Gastroesophageal sphincter (tissue), 4 donors: Measurements from ENCODE around the gene TTLL8. TPM values are rescaled to one million over a fixed set of nuclear protein-coding genes. Genes with fewer than 3 reads are reported as not detected.

Experiments used
- ATAC-seq: fragments of 150-250 bp; one replicate; pipeline ENCODE4 v1.9.1; 2016; ENCODE audit warnings: mild to moderate bottlenecking, moderate library complexity
- H3K27ac ChIP-seq, 4 donors: fragments of 200-600 bp; sonication (generic) in 3 of 4; 1 replicate in 3 of 4; 2 replicates in 1 of 4; pipeline ENCODE4 v1.5.1; 2016 to 2019
- H3K27me3 ChIP-seq: fragments of 200-600 bp; sonication (generic); one replicate; pipeline ENCODE4 v1.5.1; 2019
- H3K36me3 ChIP-seq, 2 donors: fragments of 200-600 bp; sonication (generic); one replicate each; pipeline ENCODE4 v1.5.1; 2019; ENCODE audit warnings: control low read depth in 1 of 2
- H3K4me1 ChIP-seq, 3 donors: fragments of 200-600 bp; sonication (generic); 1 replicate in 2 of 3; 2 replicates in 1 of 3; pipeline ENCODE4 v1.5.1; 2016 to 2019; ENCODE audit warnings: control low read depth in 2 of 3
- H3K4me3 ChIP-seq, 2 donors: fragments of 200-600 bp; sonication (generic); one replicate each; pipeline ENCODE4 v1.5.1; 2019; ENCODE audit warnings: mild to moderate bottlenecking in 1 of 2, moderate library complexity in 1 of 2
- H3K9me3 ChIP-seq, 3 donors: fragments of 200-600 bp; sonication (generic); one replicate each; pipeline ENCODE4 v1.5.1; 2017 to 2019; ENCODE audit warnings: control low read depth in 2 of 3
- EP300 ChIP-seq: sonication (generic); formaldehyde crosslinking; IDR thresholded peaks from one replicate; pipeline ENCODE4 v1.6.1; 2017; ENCODE audit warnings: antibody characterized with exemption, mild to moderate bottlenecking
- POLR2A ChIP-seq, 2 donors: fragments of 450-650 bp; IDR thresholded peaks; one replicate each; pipeline ENCODE4 v1.6.1; 2017; ENCODE audit warnings: antibody characterized with exemption in 2 of 2, mild to moderate bottlenecking in 2 of 2, moderate library complexity in 1 of 2
- POLR2AphosphoS5 ChIP-seq: sonication (generic); formaldehyde crosslinking; IDR thresholded peaks from one replicate; pipeline ENCODE4 v1.6.1; 2017; ENCODE audit warnings: antibody characterized with exemption
- whole genome bisulfite sequencing, 2 donors: methylation state at CpG; one replicate each; pipeline ENCODE4 v1.1.5; 2018; ENCODE audit warnings: low coverage in 1 of 2; 5-methylcytosine and 5-hydroxymethylcytosine counted together
- total RNA-seq, 4 donors: library from RNA; depleted of rRNA; stranded (reverse); fragments of >200 nt; gene quantifications; one replicate each; pipeline ENCODE4 v1.1.0, GENCODE V29; 2016
- TF ChIP-seq, protein P1 (sequence below), 4 experiments: fragments of 200-600 bp in 2 of 4; fragments of 450-650 bp in 2 of 4; sonication (generic) in 1 of 4; IDR thresholded peaks; one replicate each; pipeline ENCODE4 v1.5.1; 2017 to 2019; ENCODE audit warnings: antibody characterized with exemption in 4 of 4, mild to moderate bottlenecking in 2 of 4, moderate library complexity in 2 of 4

Gene TTLL8
- total RNA-seq, 4 donors from 2014 or later: not detected

- H3K27me3 ChIP-seq: peaks cover 82% of the 10 kb centered on the region
- no peaks in the 10 kb centered on the region for H3K36me3 ChIP-seq
- ATAC-seq: no peak
- TF ChIP-seq EP300: no peak
- TF ChIP-seq POLR2AphosphoS5: no peak
- TF ChIP-seq, protein P1, sequence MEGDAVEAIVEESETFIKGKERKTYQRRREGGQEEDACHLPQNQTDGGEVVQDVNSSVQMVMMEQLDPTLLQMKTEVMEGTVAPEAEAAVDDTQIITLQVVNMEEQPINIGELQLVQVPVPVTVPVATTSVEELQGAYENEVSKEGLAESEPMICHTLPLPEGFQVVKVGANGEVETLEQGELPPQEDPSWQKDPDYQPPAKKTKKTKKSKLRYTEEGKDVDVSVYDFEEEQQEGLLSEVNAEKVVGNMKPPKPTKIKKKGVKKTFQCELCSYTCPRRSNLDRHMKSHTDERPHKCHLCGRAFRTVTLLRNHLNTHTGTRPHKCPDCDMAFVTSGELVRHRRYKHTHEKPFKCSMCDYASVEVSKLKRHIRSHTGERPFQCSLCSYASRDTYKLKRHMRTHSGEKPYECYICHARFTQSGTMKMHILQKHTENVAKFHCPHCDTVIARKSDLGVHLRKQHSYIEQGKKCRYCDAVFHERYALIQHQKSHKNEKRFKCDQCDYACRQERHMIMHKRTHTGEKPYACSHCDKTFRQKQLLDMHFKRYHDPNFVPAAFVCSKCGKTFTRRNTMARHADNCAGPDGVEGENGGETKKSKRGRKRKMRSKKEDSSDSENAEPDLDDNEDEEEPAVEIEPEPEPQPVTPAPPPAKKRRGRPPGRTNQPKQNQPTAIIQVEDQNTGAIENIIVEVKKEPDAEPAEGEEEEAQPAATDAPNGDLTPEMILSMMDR (IDR thresholded peaks at IDR 0.05): no peak
- TF ChIP-seq POLR2A (IDR thresholded peaks at IDR 0.05): no peak
- H3K9me3 ChIP-seq: peaks cover 0 to 17% (median 0%) of the 10 kb centered on the region in 3 donors
- H3K4me3 ChIP-seq: no peak overlapping the region
- no peaks in the 10 kb centered on the region for H3K4me1 ChIP-seq
- WGBS, 2 donors: 61 to 80% methylated on average over 5 of the region's 5 CpGs
- H3K27ac ChIP-seq: no peak overlapping the region
These were observed 28.4 kb upstream of the TTLL8 start for GRCh38 chr22:50086526-50086925.

DNA sequence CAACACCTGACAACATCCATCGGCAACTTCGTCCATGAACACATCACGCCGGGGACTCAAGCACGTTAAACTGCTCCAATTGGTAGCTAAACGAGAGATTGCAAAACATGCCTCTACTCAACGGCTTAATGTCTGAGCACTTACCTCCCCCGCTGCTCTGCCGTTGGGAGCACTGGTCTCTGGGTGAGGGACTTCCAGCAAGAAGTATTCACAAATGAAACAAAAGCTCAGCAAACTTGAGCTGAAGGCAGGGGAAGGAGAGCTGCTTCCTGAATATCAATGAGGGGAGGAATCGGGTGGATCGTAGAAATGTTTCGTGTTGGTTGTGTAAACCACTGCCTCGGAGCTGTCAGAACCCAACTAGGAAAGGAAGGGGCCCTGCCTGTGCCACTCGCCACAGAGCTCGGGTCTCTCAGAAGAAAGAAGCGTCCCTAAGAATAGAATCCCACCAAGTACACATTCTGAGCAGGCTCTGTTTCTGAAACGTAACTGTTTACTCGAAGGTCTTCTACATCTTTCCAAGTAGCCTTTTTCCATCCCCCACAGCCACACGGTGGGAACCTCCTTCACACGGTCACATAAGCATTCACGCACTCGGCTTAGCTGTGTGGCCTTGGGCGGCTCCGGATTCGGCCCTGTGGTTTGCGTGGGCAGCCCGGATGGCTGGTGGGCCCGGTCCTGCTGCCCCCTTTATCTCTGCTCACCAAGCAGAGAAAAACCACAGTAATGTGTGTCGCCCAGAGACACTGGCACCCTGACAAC is 27.3 kb upstream of the TTLL8 start, which contains the start of gene MLC1:
MLC1 (minus strand) TSS at position 216 of the 762 bp plus-strand sequence. CDS start 524 bp downstream, outside the sequence.
- Histone ChIP-seq H3K27me3 (peaks cover 79% of the 10 kb centered on the region), H3K27ac (no peak within 1 kb of the TSS), H3K4me1 (no peaks in the 10 kb centered on the region), H3K36me3 (no peaks in the 10 kb centered on the region), H3K4me3 (no peak within 1 kb of the TSS), H3K9me3 (peaks cover 0 to 10% (median 0%) of the 10 kb centered on the region in 3 donors)
- 49 to 55% methylated on average over 16 to 19 of the region's 29 CpGs for WGBS, 2 donors
- ATAC-seq: no peak
- TF ChIP-seq EP300 (no peak), POLR2AphosphoS5 (no peak), POLR2A (IDR thresholded peaks at IDR 0.05) (no peak)
- TF ChIP-seq, protein P1 (IDR thresholded peaks at IDR 0.05): no peak

DNA sequence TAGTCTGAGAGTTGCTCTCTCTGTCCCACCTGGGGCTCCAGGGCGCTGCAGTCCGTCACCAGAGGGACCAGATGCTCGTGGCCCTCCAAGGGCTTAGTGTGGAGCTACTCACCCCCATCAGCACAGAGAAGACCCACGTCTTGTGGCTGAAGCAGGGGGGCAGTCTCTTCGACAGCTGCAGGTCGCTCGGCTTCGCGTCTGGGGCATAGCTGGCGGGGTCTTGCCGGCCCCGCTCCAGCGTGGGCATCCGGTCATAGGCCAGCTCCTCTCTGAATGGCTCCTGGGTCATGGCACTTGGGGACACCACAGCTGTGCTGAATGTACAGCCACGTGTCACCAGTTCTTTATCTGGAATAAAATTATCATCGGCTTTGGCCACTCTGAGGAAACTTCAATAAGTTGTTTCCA is 26.5 kb upstream of the TTLL8 start:
- peaks cover 72% of the 10 kb centered on the region for H3K27me3 ChIP-seq
- WGBS, 2 donors: 71% methylated on average over 10 of the region's 16 CpGs; no CpG with 5 or more reads in 1 of the 2 donors

GRCh38 chr22:50084080-50084477 is 26.0 kb upstream of the TTLL8 start:
- ATAC-seq: no peak
- no CpG with 5 or more reads among the region's 10 CpGs for WGBS, 2 donors
- H3K36me3 ChIP-seq: no peaks in the 10 kb centered on the region
- peaks cover 68% of the 10 kb centered on the region for H3K27me3 ChIP-seq
- no peaks in the 10 kb centered on the region for H3K9me3 ChIP-seq
- no peak overlapping the region for H3K4me3 ChIP-seq
- TF ChIP-seq, protein P1 (IDR thresholded peaks at IDR 0.05): no peak
- no peak for TF ChIP-seq POLR2A (IDR thresholded peaks at IDR 0.05)
- TF ChIP-seq EP300: no peak
- TF ChIP-seq POLR2AphosphoS5: no peak
- H3K27ac ChIP-seq: no peak overlapping the region
- no peaks in the 10 kb centered on the region for H3K4me1 ChIP-seq

More for the DNA sequence above, 26.5 kb upstream of the TTLL8 start:
- Histone ChIP-seq H3K27ac (no peak overlapping the region), H3K4me3 (no peak overlapping the region), H3K4me1 (no peaks in the 10 kb centered on the region), H3K9me3 (peaks cover 0 to 2% (median 0%) of the 10 kb centered on the region in 3 donors), H3K36me3 (no peaks in the 10 kb centered on the region)
- no peak for ATAC-seq
- TF ChIP-seq EP300 (no peak), POLR2A (IDR thresholded peaks at IDR 0.05) (no peak), POLR2AphosphoS5 (no peak)
- TF ChIP-seq, protein P1 (IDR thresholded peaks at IDR 0.05): no peak
